Measurements from ENCODE around the gene TMEM86A.

Gene TMEM86A

GRCh38 chr11:18754308-18754707 lies 55.7 kb downstream of the TMEM86A start:
- DNase-seq (ENCODE audit: low read depth in 2 of 3, low spot score in 1 of 3) = no peak

Measured in stimulated activated CD4-positive, alpha-beta T cell treated with anti-CD3 and anti-CD28 coated beads, Interleukin-12 subunit alpha, Interleukin-12 subunit beta, amount 100 ng/mL, for 48 hours (primary cell).